T-helper 1 cell (primary cell): ENCODE results near the gene ELOVL5.

Experiments used
- DNase-seq, 5 donors: peaks; one replicate each; pipeline ENCODE4 v3.0.0-alpha.2; 2012 to 2020

Gene ELOVL5

GRCh38 chr6:53268858-53269608 is 79.7 kb downstream of the ELOVL5 start:
- DNase-seq: no peak

GRCh38 chr6:53266553-53267090 is 82.1 kb downstream of the ELOVL5 start:
- no peak for DNase-seq

- no peak for DNase-seq
Measured at GRCh38 chr6:53264915-53265607, 83.7 kb downstream of the ELOVL5 start.

- no peak for DNase-seq
Measured at GRCh38 chr6:53264337-53264736, 84.4 kb downstream of the ELOVL5 start.

GRCh38 chr6:53263917-53264316 is 84.8 kb downstream of the ELOVL5 start:
- DNase-seq: no peak

- no peak for DNase-seq
Measured at GRCh38 chr6:53259860-53260580, 88.7 kb downstream of the ELOVL5 start.

DNA sequence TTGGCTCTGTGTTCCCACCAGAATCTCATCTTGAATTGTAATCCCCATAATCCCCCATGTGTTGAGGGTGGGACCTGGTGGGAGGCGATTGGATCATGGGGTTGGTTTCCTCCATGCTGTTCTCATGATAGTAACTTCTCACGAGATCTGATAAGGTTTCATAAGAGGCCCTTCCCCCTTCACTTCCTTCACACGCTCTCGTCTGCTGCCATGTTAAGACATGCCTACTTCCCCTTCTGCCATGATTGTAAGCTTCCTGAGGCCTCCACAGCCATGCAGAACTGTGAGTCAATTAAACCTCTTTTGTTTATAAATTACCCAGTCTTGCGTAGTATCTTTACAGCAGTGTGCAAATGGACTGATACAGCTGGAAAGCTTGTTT is 90.0 kb downstream of the ELOVL5 start:
- no peak for DNase-seq

- DNase-seq: no peak
Measured at GRCh38 chr6:53258076-53258773, 90.5 kb downstream of the ELOVL5 start.

- no peak for DNase-seq
Measured at GRCh38 chr6:53257533-53257932, 91.2 kb downstream of the ELOVL5 start.

GRCh38 chr6:53257001-53257400 is 91.7 kb downstream of the ELOVL5 start:
- DNase-seq: no peak

DNA sequence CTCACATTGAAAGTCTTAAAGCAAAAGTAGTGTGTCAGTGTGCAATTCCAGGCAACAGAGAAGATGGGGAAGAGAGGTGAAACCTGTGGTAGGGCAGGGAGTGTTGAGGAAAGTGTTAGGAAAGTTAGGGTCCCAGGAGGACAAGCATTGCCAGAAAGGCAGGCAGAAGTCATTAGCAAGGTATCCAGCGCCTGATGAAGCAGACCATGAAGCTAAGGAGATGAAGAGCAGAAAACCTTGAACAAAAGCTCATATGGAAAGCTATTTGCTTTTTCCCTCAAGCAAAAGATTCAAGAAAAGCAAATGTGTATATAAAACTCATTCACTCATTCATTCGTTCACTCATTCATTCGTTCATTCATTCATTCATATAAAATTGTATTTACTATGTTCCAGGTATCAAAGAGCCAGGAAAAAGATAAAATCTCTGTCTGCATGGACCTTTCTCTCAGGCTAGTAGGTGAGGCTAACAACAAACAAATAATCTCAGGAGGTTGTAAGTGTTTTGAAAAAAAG is 96.5 kb downstream of the ELOVL5 start:
- no peak for DNase-seq

- DNase-seq: no peak
Measured at GRCh38 chr6:53251033-53251672, 97.6 kb downstream of the ELOVL5 start.

GRCh38 chr6:53250176-53251032 is 98.3 kb downstream of the ELOVL5 start:
- DNase-seq: no peak

GRCh38 chr6:53246924-53247323 is 101.8 kb downstream of the ELOVL5 start:
- DNase-seq: no peak

- DNase-seq: no peak
Measured at GRCh38 chr6:53244958-53245357, 103.8 kb downstream of the ELOVL5 start.

- DNase-seq: no peak
Measured at GRCh38 chr6:53244399-53244931, 104.3 kb downstream of the ELOVL5 start.

GRCh38 chr6:53241938-53242337 is 106.8 kb downstream of the ELOVL5 start:
- DNase-seq: no peak

DNA sequence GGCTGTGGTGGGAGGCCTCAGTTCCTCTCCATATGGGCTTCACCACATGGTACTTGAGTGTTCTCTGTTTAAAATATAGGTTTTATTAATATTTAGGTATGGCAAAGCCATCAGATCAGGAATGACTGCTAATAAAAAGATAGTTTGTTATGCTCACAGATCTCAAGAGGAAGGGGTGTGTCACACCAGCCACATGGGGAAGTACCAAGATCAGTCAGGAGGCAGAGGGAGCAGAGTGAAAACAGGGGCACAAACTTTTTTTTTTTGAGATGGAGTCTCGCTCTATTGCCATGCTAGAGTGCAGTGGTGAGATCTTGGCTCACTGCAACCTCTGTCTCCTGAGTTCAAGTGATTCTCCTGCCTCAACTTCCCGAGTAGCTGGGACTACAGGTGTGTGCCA is 108.0 kb downstream of the ELOVL5 start:
- peak in 1 of 5 donors; percentile 22 for DNase-seq

DNA sequence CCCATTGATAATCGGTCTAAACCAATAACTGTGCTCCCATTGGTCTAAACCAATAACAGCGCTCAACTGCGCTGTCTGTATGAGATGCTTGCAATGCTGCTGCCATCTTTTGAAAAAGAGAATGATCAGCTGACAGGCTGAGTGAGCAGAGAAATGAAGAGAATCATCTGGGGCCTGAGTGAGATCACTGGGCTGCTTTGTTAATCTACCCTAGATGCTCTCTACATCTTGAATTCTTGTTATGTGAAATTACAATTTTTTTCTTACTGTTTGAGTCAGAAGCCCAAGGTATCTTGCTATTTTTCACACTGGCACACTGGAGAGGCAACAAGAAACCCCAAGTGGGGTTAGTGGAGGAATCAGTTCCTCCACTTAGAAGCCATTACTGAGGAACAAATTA is 108.6 kb downstream of the ELOVL5 start:
- DNase-seq: no peak

DNA sequence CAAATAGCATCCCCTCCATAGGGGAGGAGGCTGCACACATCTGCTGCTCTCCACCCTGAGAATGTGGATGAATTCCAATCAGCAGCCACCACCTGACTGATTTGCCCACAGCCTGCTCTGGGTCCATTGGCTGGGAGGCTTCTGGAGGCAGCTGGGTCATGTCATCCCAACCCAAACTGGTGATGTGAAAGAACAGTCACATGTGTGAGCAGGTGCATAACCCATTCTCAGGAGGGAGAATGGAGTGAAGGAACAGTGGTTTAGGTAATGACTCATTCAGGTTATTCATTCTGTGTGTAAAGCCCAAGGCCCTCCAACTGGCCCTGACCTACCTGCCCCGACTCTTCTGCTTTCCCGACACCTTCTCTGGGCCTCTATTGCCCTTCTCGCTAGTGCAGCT is 109.2 kb downstream of the ELOVL5 start:
- DNase-seq: no peak

DNA sequence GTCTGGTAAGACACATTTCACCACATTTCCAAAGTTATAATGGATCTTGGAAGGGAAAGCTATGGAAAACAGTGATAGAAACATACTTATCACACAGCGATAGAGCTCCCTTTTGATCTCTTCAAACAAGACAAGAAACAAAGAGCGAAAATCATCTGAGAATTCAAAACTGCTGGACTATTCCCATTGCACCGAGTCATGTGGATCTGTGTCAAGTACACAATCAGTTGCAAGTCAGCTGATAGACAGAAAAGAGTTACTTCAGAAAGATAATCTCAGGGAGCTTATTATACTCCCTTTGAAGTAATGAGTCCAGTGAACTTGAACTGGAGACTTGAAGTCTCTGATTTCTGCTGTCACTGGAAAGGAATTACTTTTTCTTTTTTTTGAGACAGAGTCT is 110.4 kb downstream of the ELOVL5 start:
- DNase-seq: no peak
